Testis (tissue), 3 donors: ENCODE data around the gene FAM120AOS. TPM values are rescaled to one million over a fixed set of nuclear protein-coding genes. Genes with fewer than 3 reads are reported as not detected.

Experiments
- DNase-seq: peaks from one replicate; pipeline ENCODE4 v3.0.0-alpha.2; 2019
- H3K27ac ChIP-seq, 2 donors: fragments of 200-600 bp; sonication (generic); one replicate each; pipeline ENCODE4 v1.5.1; 2019
- H3K27me3 ChIP-seq: fragments of 200-600 bp; sonication (generic); one replicate; pipeline ENCODE4 v1.5.1; 2019
- H3K36me3 ChIP-seq: fragments of 200-600 bp; sonication (generic); one replicate; pipeline ENCODE4 v1.5.1; 2017; ENCODE audit warnings: low read depth; ENCODE audit errors: missing control alignments
- H3K4me1 ChIP-seq: fragments of 200-600 bp; sonication (generic); one replicate; pipeline ENCODE4 v1.5.1; 2019
- H3K4me3 ChIP-seq, 2 donors: fragments of 200-600 bp; sonication (generic); one replicate each; pipeline ENCODE4 v1.5.1; 2017 to 2019
- H3K9me3 ChIP-seq: fragments of 200-600 bp; sonication (generic); one replicate; pipeline ENCODE4 v1.5.1; 2017
- POLR2A ChIP-seq: fragments of 450-650 bp; IDR thresholded peaks from one replicate; pipeline ENCODE4 v1.6.1; 2017; ENCODE audit warnings: antibody characterized with exemption, mild to moderate bottlenecking, moderate library complexity
- WGBS, 2 donors: methylation state at CpG; one replicate each; pipeline ENCODE4 v1.1.5; 2018; 5-methylcytosine and 5-hydroxymethylcytosine counted together
- intact Hi-C: fragments of 100-400 bp; cut with DNase I; formaldehyde crosslinking; loops from one replicate; pipeline ENCODE4 v1.15.1; 2023; ENCODE audit warnings: low total_unique reads
- polyA plus RNA-seq: library from polyadenylated mRNA; stranded (reverse); fragments of 350-450 nt; fragmentation: Illumina TruSeq; extraction: RNeasy Lipid Tissue Mini Kit (QIAGEN cat#74804); gene quantifications from one replicate; pipeline ENCODE4 v1.2.3, GENCODE V29; 2014; ENCODE audit warnings: low read depth, low replicate concordance; ENCODE audit not compliant: insufficient read depth
- total RNA-seq, 2 donors: library from RNA; depleted of rRNA; stranded (reverse); fragments of >200 nt; gene quantifications; one replicate each; pipeline ENCODE4 v1.2.3, GENCODE V29; 2016
- TF ChIP-seq, protein P1 (sequence below), 3 experiments: fragments of 450-650 bp in 2 of 3; fragments of 200-600 bp in 1 of 3; sonication (generic) in 1 of 3; IDR thresholded peaks; one replicate each; pipeline ENCODE4 v1.5.1; 2016 to 2019; ENCODE audit warnings: antibody characterized with exemption in 3 of 3, mild to moderate bottlenecking in 2 of 3, moderate library complexity in 1 of 3

The FAM120AOS gene
- total and polyA plus RNA-seq, 3 donors from 2014 or later = 34.9 to 62.0 (median 40.9) TPM

DNA sequence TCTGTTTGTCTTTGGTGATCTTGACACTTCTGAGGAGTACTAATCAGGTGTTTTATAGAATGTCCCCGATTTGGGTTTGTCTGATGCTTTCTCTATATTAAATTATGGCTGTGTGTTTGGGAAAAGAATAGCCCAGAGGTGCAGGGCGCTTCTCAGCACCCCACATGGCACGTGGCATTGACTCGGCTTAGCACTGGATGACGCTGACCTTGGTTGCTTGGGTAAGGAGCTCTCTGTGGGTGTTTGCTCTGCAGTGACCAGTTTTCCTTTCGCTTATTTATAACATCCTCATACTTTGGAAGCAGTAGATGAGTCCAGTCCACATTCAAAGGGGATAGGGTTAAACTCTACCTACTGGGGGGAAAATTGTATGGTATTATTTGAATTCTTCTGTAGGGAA is 12.5 kb upstream of the FAM120AOS start:
- Histone ChIP-seq H3K36me3 (no peaks in the 10 kb centered on the region), H3K4me1 (peaks cover 13% of the 10 kb centered on the region), H3K4me3 (no peak overlapping the region), H3K9me3 (no peaks in the 10 kb centered on the region), H3K27me3 (no peaks in the 10 kb centered on the region), H3K27ac (no peak overlapping the region)
- no peak for TF ChIP-seq POLR2A
- TF ChIP-seq, protein P1, sequence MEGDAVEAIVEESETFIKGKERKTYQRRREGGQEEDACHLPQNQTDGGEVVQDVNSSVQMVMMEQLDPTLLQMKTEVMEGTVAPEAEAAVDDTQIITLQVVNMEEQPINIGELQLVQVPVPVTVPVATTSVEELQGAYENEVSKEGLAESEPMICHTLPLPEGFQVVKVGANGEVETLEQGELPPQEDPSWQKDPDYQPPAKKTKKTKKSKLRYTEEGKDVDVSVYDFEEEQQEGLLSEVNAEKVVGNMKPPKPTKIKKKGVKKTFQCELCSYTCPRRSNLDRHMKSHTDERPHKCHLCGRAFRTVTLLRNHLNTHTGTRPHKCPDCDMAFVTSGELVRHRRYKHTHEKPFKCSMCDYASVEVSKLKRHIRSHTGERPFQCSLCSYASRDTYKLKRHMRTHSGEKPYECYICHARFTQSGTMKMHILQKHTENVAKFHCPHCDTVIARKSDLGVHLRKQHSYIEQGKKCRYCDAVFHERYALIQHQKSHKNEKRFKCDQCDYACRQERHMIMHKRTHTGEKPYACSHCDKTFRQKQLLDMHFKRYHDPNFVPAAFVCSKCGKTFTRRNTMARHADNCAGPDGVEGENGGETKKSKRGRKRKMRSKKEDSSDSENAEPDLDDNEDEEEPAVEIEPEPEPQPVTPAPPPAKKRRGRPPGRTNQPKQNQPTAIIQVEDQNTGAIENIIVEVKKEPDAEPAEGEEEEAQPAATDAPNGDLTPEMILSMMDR (IDR thresholded peaks at IDR 0.05) = no peak
- 86 to 89% methylated on average over 6 of the region's 6 CpGs for WGBS, 2 donors
- intact Hi-C loops = no loop called here
- no peak for DNase-seq

DNA sequence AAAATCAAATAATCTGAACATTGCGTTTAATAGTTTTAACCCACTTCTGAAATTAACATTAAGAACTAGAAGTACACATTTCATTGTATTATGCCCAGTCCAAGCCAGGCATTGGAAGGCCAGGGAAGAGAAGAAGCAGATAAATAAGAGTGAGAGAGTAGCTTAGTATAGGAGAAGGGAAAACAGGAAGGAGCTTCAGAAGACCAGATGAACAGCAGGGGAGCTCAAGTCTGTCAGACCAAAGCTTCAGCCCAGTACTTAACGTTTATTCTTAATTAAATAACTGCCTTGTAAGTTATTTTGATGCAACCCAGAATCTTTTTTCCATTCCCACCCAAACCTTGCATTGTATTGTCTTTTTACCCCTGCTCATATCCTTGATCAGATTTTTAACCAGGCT is 11.5 kb upstream of the FAM120AOS start:
- Histone ChIP-seq H3K36me3 (no peaks in the 10 kb centered on the region), H3K27ac (no peak overlapping the region)
- 58 to 62% methylated on average over 2 of the region's 2 CpGs for WGBS, 2 donors

DNA sequence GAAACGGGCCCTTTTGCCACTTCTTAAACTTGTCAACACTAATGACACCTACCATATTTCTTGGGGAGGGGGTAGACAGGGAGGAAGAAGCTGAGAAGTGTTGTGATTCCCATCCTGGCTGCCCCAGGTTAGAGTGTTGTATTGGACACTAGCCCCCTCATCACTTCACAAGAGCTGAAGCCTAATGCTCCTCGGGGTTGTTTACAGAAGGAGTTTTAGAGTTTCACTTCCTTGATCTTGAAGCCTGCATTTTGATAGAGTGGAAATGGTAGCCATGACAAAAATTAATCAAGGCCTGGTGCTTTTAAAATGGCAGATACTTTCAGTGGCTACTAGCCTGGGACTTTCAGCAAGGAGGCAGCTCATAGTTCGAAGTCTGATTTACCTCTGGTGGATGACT is 11.0 kb upstream of the FAM120AOS start:
- H3K27me3 ChIP-seq = no peaks in the 10 kb centered on the region
- TF ChIP-seq, protein P1 (IDR thresholded peaks at IDR 0.05) = no peak
- TF ChIP-seq POLR2A = no peak
- H3K4me3 ChIP-seq = no peak overlapping the region
- peaks cover 10% of the 10 kb centered on the region for H3K4me1 ChIP-seq
- WGBS, 2 donors = 74 to 83% methylated on average over 3 of the region's 3 CpGs
- no peaks in the 10 kb centered on the region for H3K9me3 ChIP-seq
- no peak overlapping the region for H3K27ac ChIP-seq
- intact Hi-C loops = no loop called here
- H3K36me3 ChIP-seq = no peaks in the 10 kb centered on the region
- no peak for DNase-seq

More for the DNA sequence above, 11.5 kb upstream of the FAM120AOS start:
- no peak overlapping the region for H3K4me3 ChIP-seq
- TF ChIP-seq POLR2A = no peak
- TF ChIP-seq, protein P1 (IDR thresholded peaks at IDR 0.05) = no peak
- no peaks in the 10 kb centered on the region for H3K27me3 ChIP-seq
- H3K9me3 ChIP-seq = no peaks in the 10 kb centered on the region
- intact Hi-C loops = no loop called here
- DNase-seq = no peak
- peaks cover 11% of the 10 kb centered on the region for H3K4me1 ChIP-seq

DNA sequence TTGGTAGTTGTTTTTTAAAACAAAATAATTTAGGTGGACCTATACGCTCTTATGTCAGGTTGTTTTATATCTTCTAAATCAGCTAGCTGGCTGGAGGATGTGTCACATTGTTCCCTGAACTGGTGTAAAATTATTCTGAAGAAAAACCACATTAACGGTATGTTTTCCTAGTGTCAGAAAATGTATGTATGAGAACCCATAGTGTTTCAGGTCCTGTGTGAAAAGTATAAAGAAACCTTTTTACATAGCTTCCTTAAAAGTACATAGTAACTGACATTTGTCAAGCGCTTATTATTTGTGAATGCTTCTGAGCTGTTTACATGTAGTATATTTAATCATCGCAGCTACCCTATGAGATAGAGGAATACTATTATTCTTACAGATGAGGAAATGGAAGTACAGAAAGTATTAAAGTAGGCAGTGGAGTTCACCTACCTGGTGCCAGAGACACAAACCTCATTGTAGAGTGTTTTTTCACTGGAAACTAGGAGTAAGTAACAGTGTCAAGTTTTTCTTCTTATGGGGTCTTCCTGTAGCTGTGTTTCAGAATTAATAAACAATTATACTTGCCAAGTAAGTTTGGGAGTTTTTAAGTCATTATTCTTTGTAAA is 10.4 kb upstream of the FAM120AOS start:
- Histone ChIP-seq H3K4me1 (peaks cover 7% of the 10 kb centered on the region), H3K9me3 (no peaks in the 10 kb centered on the region), H3K27me3 (no peaks in the 10 kb centered on the region), H3K27ac (no peak overlapping the region), H3K36me3 (no peaks in the 10 kb centered on the region), H3K4me3 (no peak overlapping the region)
- DNase-seq = no peak
- intact Hi-C loops = no loop called here
- WGBS, 2 donors = 94% methylated on average over 4 of the region's 4 CpGs
- TF ChIP-seq POLR2A = no peak
- TF ChIP-seq, protein P1 (IDR thresholded peaks at IDR 0.05) = no peak

DNA sequence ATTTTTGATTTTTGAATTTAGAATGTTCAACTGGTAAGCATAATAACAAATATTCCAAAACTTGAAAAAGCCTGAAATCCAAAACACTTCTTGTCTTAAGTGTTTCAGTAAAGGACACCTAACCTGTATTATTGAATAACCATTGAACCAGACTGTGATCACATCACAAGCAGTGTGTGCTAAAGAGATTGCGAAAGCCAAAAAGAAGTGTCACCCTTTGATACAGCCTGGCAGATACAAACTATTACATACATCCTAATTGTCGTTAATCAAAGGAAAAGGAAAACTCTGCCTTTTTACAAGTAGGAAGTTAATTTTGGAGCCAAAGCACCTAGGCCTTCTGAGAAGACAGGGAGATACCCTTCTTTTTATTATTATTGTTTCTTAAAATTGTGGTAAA is 8.4 kb upstream of the FAM120AOS start:
- no peak overlapping the region for H3K4me3 ChIP-seq
- intact Hi-C loops = no loop called here
- H3K9me3 ChIP-seq = no peaks in the 10 kb centered on the region
- no peaks in the 10 kb centered on the region for H3K36me3 ChIP-seq
- TF ChIP-seq POLR2A = no peak
- TF ChIP-seq, protein P1 (IDR thresholded peaks at IDR 0.05) = no peak
- no peak for DNase-seq
- H3K27ac ChIP-seq = no peak overlapping the region
- WGBS, 2 donors = 91 to 95% methylated on average over 2 of the region's 2 CpGs
- no peaks in the 10 kb centered on the region for H3K27me3 ChIP-seq
- H3K4me1 ChIP-seq = no peaks in the 10 kb centered on the region
